Measurements from ENCODE around the gene UBE3B.

UBE3B gene

GRCh38 chr12:109581856-109582255 is 104.4 kb downstream of the UBE3B start:
- H3K9ac ChIP-seq = no peak overlapping the region
- no peaks in the 10 kb centered on the region for H3K36me3 ChIP-seq (ENCODE audit: control insufficient read depth, insufficient read depth, low read length)
- H2AFZ ChIP-seq = no peak overlapping the region
- no peak overlapping the region for H3K27ac ChIP-seq
- H3K4me3 ChIP-seq (ENCODE audit: low read depth, low read length) = no peak overlapping the region
- no peak overlapping the region for H3K4me2 ChIP-seq (ENCODE audit: low read length)
- H3K4me1 ChIP-seq = no peaks in the 10 kb centered on the region
- no peaks in the 10 kb centered on the region for H3K27me3 ChIP-seq (ENCODE audit: control insufficient read depth, insufficient read depth, low read length)
- TF ChIP-seq CTCF (IDR thresholded peaks at IDR 0.05) = no peak
- H3K79me2 ChIP-seq = no peaks in the 10 kb centered on the region
- no peaks in the 10 kb centered on the region for H3K9me3 ChIP-seq (ENCODE audit: control insufficient read depth, low read length)

GRCh38 chr12:109582636-109583035 is 105.2 kb downstream of the UBE3B start:
- Histone ChIP-seq H3K4me3 (ENCODE audit: low read depth, low read length) (no peak overlapping the region), H3K27ac (no peak overlapping the region), H3K36me3 (ENCODE audit: control insufficient read depth, insufficient read depth, low read length) (no peaks in the 10 kb centered on the region), H3K4me2 (ENCODE audit: low read length) (no peak overlapping the region), H2AFZ (no peak overlapping the region), H3K9ac (no peak overlapping the region), H3K27me3 (ENCODE audit: control insufficient read depth, insufficient read depth, low read length) (no peaks in the 10 kb centered on the region), H3K9me3 (ENCODE audit: control insufficient read depth, low read length) (no peaks in the 10 kb centered on the region), H3K4me1 (no peaks in the 10 kb centered on the region), H3K79me2 (no peaks in the 10 kb centered on the region)
- TF ChIP-seq CTCF (IDR thresholded peaks at IDR 0.05) = no peak

- no peak overlapping the region for H3K9ac ChIP-seq
- H3K4me2 ChIP-seq (ENCODE audit: low read length) = no peak overlapping the region
- H3K4me3 ChIP-seq (ENCODE audit: low read depth, low read length) = no peak overlapping the region
- no peak for TF ChIP-seq CTCF (IDR thresholded peaks at IDR 0.05)
- no peaks in the 10 kb centered on the region for H3K36me3 ChIP-seq (ENCODE audit: control insufficient read depth, insufficient read depth, low read length)
- no peaks in the 10 kb centered on the region for H3K9me3 ChIP-seq (ENCODE audit: control insufficient read depth, low read length)
- H3K27ac ChIP-seq = no peak overlapping the region
- H3K79me2 ChIP-seq = no peaks in the 10 kb centered on the region
- H2AFZ ChIP-seq = no peak overlapping the region
- no peaks in the 10 kb centered on the region for H3K27me3 ChIP-seq (ENCODE audit: control insufficient read depth, insufficient read depth, low read length)
- H3K4me1 ChIP-seq = no peaks in the 10 kb centered on the region
Observed at GRCh38 chr12:109583733-109584132, 106.3 kb downstream of the UBE3B start.
